GM18861 (cell line): ENCODE data around the gene MOGAT2.
A peak's percentile ranks its signal among the peaks of the same experiment; 100 is the strongest.
"Not testable (repeated sequence)": the region's sequence is repeated elsewhere in the genome, so short reads cannot be mapped to it uniquely, and the experiment has no call there.

Source experiments
- ATAC-seq: cut with Tn5 transposase; IDR thresholded peaks from one replicate; pipeline ENCODE4 v1.9.1; 2021; ENCODE audit not compliant: unreplicated experiment

Gene MOGAT2

GRCh38 chr11:75754933-75755332 lies 37.3 kb downstream of the MOGAT2 start:
- not testable (repeated sequence) for ATAC-seq

DNA sequence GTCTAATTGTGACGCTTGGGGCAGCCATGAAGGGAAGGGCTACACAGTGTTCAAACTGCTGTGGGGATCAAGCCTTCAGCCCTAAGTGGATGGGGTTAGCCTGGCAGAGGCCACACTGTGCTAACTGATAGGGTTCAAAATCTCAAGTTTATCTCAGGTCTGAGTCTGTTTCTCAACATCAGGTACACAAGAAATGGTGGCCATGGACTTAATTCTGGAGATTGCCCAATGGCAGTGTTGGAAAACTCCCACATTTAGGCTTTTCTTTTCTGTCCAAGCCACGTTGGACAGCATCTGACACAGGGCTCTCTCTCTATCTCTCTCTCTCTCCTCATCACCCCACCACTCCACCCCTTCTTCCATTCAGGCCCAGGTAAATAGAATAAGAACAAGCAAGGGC lies 40.0 kb downstream of the MOGAT2 start:
- ATAC-seq = no peak

DNA sequence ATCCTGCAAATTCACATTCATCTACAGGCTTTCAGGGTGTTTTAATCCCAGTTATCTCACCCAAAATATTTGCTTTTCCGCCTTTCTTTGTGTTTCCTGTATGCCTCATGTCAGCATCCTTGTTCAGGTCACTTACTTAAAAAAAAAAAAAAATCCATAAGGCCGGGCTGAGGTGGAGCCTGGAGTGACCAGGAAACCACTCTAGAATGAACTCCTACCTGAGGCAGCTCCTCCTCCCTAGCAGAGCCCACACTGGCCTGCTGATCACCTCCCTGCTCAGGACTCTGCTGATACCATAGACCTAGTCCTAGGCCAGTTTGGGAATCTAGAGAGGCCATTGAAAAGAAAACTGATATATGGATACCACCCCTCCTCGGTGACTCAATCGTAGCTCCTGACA lies 42.2 kb downstream of the MOGAT2 start:
- no peak for ATAC-seq

GRCh38 chr11:75760243-75760642 lies 42.6 kb downstream of the MOGAT2 start:
- ATAC-seq = no peak

- no peak for ATAC-seq
These were observed 43.3 kb downstream of the MOGAT2 start for GRCh38 chr11:75760710-75761493.

DNA sequence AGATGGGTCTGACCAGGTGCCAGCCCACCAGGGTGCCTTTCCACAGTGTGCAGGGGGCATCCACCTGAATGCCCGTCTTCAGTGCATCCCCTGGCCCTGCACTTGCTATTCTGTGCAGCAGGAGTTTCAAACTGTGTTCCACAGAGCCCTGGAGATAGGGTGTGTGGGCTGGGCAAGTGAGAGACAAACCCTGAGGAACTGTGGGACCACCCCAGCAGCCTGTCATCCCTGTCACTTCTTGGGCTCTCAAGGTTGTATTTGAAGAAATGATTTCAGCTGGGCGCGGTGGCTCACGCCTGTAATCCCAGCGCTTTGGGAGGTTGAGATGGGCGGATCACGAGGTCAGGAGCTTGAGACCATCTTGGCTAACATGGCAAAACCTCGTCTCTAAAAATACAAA lies 44.5 kb downstream of the MOGAT2 start:
- no peak for ATAC-seq

GRCh38 chr11:75762885-75763284 lies 45.2 kb downstream of the MOGAT2 start:
- no peak for ATAC-seq

DNA sequence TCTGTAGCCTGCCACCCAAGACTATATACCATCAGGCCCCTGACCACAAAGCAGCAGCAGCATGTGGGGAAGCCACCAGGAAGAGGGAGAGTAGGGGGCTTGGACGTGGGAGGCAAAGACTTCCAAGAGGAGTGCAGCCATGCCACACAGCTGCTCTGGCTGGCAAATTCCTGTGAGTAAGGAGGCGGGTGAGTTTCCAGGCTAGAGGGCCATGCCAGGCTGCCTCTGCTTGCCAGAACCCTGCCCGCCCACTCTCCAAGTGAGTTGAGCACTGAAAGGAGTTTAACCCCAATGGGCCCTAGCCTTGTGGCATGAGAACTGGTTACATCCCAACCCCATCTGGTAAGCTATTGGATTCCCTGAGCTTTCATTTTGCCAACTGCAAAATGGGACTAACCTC lies 46.2 kb downstream of the MOGAT2 start:
- ATAC-seq = no peak

DNA sequence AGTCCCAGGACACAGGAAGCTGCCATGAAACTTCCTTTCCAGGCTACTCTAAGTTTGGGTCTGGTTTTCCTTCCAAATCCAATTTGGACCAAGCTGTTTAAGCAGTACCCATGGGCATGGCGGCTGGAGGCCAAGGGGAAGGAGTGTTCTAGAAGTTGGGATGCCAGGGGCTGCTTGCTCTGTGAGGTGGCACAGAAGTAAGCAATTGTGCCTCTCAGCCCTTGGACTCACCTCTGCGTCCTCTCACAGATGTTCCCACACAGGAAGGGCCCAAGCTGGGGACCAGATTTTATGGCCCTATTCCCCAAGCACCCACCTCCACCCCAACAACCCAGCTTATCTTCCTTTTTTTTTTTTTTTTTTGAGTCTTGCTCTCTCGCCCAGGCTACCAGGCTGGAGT lies 47.5 kb downstream of the MOGAT2 start:
- ATAC-seq = no peak

DNA sequence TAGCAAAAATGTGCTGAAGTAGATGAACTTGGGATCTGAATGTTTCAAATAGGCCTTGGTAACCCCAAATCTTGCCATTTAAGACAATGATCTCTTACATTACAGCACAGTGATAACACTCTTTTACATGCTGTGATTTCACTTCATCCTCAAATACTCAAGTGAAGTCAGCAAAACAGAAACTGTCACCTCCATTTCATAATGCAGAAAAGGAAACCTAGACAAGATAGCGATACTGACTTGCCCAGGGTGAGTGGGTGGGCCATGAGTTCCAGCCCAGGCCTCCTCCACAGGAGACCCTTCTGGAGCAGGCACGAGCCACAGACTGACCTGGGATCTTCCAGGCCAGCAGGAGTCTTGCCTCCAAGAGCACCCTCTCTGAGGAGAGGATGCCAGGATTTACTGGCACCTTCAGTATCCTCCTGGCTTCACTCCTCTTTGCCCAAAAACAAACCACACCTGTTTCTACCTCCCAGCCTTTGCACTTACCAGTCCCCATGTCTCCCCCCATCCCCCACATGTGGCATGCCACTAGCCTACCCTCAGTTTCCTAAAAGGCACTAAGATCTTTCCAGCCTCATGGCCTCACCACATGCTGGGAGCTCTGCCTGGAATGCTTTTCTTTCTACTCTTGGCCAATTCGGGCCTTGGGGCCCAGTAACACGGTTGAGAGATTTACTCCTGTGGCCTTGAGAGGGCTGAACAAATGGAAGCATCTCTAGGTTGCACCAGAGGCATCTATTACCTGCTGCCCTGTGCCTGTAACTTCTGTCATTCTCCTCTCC lies 49.0 kb downstream of the MOGAT2 start:
- ATAC-seq = no peak

- ATAC-seq = no peak
These were observed 49.6 kb downstream of the MOGAT2 start for GRCh38 chr11:75767228-75767572.

GRCh38 chr11:75767793-75768111 lies 50.1 kb downstream of the MOGAT2 start:
- no peak for ATAC-seq

GRCh38 chr11:75768112-75768908 lies 50.7 kb downstream of the MOGAT2 start, which contains the start of gene DGAT2:
TSS of gene DGAT2 (plus strand) at chr11:75768778. CDS start at chr11:75768992, 214 bp downstream.
- peak; percentile 51 for ATAC-seq

- no peak for ATAC-seq
These were observed 51.5 kb downstream of the MOGAT2 start for GRCh38 chr11:75768909-75769771.

DNA sequence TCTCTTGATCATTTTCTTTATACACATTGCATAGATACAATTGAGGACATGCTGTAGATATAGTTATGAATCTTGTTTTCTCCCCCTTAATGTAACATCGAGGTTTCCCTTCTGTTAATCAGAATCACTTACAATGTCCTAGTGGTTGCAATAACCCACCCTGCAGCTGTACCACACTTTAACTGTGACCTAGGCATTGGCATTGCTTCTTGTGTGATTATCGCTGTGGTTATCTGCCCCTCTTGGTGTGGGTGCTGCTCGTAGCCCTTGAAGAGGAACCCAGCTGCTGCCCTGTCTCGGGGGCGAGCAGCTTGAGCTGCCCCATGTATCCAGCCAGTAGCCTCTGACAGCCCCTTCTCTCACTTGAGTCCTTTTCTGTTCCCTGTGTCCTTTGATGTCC lies 52.5 kb downstream of the MOGAT2 start:
- ATAC-seq = no peak

- no peak for ATAC-seq
These were observed 54.2 kb downstream of the MOGAT2 start for GRCh38 chr11:75771646-75772410.

GRCh38 chr11:75773595-75774353 lies 56.1 kb downstream of the MOGAT2 start:
- peak; percentile 78 for ATAC-seq

DNA sequence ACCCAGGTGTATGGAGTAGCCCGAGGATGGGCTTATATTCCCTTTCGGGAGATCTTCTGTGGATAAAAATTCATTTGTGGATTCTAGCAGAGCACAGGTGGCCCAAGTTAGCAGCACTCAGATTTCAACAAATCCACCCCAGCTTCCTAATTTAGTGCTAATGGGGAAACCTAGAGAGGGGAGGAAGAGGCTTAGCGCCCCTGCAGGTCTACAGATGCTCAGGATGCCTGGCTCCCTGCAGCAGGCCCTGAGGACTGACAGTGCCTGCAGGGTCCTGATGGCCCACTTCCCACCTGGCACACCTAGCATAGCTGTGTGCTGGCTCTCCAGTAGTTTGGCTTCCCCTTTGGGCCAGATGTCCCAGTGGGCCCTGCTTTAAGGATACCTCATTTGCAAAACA lies 57.4 kb downstream of the MOGAT2 start:
- no peak for ATAC-seq

DNA sequence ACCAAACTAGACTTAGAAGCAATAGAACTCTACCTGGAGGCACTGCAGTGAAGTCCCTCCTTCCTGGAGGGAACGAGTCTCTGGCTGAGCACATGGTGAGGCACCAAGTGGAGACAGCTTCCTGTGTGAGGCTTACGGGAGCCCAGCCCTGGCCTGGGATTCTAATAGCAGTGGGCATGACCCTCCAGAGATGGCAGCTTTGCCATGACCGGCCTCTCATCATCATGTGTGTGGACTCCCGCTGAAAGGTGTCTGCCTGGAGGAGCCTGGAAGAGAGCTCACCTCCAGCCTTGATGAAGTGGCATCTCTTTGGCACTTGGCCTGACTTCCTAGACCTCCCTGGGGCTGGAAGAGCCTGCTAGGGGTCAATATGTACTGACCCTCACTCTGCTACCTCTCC lies 58.9 kb downstream of the MOGAT2 start:
- ATAC-seq = no peak
